GM18498 (cell line): Measurements from ENCODE around the gene SRSF4.
"Not testable (repeated sequence)": the region's sequence is repeated elsewhere in the genome, so short reads cannot be mapped to it uniquely, and the experiment has no call there.

Source experiments
- ATAC-seq: cut with Tn5 transposase; IDR thresholded peaks from one replicate; pipeline ENCODE4 v1.9.1; 2021; ENCODE audit warnings: mild to moderate bottlenecking, moderate library complexity; ENCODE audit not compliant: unreplicated experiment

The SRSF4 gene

DNA sequence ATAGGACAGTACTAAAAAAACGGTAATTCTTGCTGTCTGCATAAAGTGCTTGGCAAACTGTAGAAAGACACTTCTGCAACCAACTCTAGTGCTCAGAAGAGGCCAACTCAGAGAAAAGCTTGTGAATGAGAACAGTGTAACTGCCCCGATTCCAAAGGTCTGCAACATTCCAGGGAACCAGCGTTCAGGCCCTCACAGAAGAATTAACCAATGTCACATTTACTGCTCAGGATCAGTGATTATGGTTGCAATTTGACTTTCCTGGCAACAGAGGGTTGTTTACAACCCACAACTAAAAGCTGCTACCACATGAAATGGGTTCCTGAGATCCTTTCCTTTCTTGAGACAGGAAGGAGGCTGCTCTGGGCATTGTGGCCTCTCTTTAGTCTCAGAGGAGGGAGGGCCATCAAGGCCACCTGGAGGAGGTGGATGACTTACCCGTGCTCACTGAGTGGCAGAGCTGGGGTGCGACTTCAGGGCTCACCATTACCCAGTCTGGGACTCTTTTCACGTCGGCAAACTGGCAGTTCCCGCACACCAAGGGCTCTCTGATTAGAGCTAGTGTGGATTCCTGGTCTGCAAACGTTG is 15.3 kb downstream of the SRSF4 start:
- no peak for ATAC-seq

DNA sequence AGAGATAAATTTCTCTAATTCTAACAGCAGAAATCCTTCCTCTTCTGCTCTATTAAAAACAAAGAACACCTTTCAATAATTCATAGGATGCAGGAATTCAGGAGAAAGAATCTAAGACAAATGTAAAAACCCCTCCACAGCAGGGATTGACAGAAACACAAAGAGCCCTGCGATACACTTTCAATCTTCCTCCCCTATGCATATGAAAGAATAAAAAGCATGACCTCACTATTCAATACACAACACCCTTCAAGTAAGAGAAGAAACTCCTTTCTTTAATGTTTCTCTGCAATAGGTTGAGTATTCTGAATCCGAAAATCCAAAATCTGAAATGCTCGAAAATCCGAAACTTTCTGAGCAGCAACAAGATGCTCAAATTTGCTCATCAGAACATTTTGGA is 17.1 kb downstream of the SRSF4 start:
- ATAC-seq = no peak

DNA sequence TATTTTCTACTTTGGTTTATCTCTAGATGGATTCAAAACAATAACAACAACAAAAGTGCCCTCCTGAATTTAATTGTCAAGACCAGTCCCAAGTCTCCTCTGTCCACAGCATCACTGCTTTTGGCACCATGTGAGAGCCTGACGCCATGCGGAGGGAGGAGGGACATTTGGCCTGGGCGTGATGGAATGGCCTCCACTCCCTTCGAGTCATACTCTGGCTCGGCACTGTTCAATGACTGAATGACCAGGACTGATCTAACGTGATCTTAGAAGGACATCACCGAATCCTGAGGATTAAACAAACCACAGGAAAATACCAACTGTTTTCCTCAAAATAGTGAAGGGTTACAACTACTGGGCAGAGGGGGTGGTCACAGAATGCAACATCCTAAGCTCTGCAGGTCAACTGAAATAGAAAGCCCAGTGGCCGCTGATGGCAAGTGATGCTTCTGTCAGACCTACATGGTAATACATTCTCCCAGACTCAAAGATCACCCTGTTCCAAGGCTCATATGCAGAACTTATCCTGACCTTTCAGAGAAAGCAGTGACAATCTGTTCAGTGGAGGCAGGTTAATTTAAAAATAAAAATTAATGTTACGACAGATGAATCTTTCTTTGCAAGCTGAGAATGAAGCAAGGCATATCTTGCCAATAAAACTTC is 19.1 kb downstream of the SRSF4 start:
- ATAC-seq = no peak

- ATAC-seq = no peak
Observed at GRCh38 chr1:29162025-29162424, 19.7 kb downstream of the SRSF4 start.

- ATAC-seq = no peak
Observed at GRCh38 chr1:29159773-29160172, 21.9 kb downstream of the SRSF4 start.

DNA sequence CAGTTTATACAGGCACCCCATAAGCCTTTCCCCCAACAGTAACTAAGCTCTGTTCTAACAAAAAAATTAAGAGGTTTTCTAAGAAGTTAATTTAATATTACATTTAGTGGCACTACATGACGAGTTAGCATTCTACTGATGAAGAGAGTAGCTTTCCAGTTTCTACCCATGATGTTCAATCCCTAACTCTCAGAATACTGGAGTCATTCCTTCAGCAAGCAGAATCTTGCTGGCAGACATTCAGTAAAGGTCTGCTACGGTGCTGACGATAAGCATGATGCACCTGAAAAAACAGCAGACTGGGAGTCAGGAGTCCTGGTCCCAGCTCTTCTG is 24.5 kb downstream of the SRSF4 start:
- no peak for ATAC-seq

GRCh38 chr1:29156543-29157268 is 25.0 kb downstream of the SRSF4 start:
- no peak for ATAC-seq

- no peak for ATAC-seq
Observed at GRCh38 chr1:29152046-29152805, 29.5 kb downstream of the SRSF4 start.

DNA sequence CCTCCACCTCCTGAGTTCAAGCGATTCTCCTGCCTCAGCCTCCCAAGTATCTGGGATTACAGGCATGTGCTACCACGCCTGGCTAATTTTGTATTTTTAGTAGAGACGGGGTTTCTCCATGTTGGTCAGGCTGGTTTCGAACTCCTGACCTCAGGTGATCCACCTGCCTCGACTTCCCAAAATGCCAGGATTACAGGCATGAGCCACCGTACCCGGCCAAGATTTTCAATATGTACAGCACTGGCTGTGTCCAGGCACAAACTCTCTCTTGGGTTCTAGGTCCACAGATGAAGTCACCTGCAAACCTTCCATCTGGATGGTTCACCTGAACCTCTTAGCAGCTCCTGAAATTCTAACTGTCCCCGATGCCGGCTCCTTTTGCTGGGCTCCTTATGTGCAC is 31.4 kb downstream of the SRSF4 start:
- not testable (repeated sequence) for ATAC-seq

GRCh38 chr1:29148656-29149491 is 32.8 kb downstream of the SRSF4 start:
- no peak for ATAC-seq

GRCh38 chr1:29145739-29146437 is 35.8 kb downstream of the SRSF4 start:
- ATAC-seq = no peak

DNA sequence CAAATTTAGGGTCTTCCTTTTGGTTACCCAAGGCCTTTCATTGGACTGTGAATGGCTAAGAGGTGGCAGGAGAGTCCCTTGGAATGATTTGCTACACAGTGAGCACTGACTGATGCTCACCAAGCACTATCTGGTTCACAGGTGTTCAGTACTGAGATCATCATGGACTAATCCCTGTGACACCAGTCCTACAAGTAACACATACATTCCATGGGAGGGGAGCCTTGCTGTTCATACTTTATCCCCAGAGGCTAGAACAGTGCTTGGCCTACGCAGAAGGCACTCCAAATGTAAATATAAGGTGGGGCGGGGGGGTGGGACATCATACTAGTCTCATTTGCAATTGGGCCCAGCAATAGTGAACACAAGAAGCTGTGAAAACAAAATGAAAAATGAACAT is 37.5 kb downstream of the SRSF4 start:
- no peak for ATAC-seq

DNA sequence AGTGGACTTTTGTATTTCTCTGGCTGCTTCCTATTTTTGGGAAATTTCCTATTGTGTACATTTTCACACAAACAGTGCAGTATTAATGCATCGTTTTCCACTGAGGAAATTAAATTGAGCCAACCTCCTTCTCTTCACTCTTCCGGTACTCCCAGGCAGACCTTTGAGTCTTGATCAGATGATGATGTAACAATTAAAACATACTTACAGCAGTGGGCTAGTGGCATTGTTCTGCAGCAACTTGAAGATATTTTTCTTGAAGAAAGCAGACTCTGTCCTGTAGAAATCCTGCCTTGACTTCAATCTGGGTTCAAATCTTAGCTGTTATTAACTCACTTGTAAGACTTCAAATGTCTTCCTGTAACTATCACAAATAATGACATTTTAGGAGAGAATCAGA is 39.0 kb downstream of the SRSF4 start:
- no peak for ATAC-seq

GRCh38 chr1:29136391-29136915 is 45.2 kb downstream of the SRSF4 start:
- no peak for ATAC-seq

- ATAC-seq = no peak
Observed at GRCh38 chr1:29134695-29135028, 47.0 kb downstream of the SRSF4 start.

- ATAC-seq = no peak
Observed at GRCh38 chr1:29133861-29134694, 47.6 kb downstream of the SRSF4 start.

GRCh38 chr1:29131056-29131455 is 50.6 kb downstream of the SRSF4 start:
- ATAC-seq = not testable (repeated sequence)

DNA sequence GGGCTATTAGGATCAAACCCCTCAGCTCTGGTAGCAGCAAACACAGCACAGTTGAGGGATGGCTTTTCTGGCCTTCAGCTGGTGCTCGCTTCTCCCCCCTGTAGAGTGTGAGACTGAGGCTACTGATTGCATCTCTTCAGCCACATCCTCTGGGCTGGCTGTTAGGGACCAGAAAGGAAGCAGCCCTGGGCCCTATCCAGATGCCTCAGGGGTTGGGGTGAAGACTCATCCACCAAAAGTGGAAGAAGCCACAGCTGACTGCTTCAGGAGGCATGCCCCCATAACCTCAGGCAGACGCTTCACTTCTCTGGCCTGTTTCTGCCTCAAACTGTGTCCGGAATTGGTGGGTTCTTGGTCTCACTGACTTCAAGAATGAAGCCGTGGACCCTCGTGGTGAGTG is 51.8 kb downstream of the SRSF4 start:
- no peak for ATAC-seq

- ATAC-seq = no peak
Observed at GRCh38 chr1:29128739-29129138, 53.0 kb downstream of the SRSF4 start.
